ENCODE results near the gene TXNL1.

TXNL1 gene

GRCh38 chr18:56565046-56565445 lies 73.3 kb downstream of the TXNL1 start:
- H2BK15ac ChIP-seq (ENCODE audit: low read depth, poor library complexity, severe bottlenecking), result no peak overlapping the region
- H3K27ac ChIP-seq (ENCODE audit: low read length, poor library complexity, severe bottlenecking), result no peak overlapping the region
- no peaks in the 10 kb centered on the region for H3K4me1 ChIP-seq (ENCODE audit: control insufficient read depth, insufficient read depth, low read depth, low read length)
- H3K14ac ChIP-seq (ENCODE audit: low read length in 2 of 2), result no peak overlapping the region
- H3K4me2 ChIP-seq (ENCODE audit: low read length, poor library complexity, severe bottlenecking), result no peak overlapping the region
- no peak overlapping the region for H3K4ac ChIP-seq (ENCODE audit: low read depth in 1 of 2, low read length in 2 of 2)
- no peaks in the 10 kb centered on the region for H3K9me3 ChIP-seq (ENCODE audit: control insufficient read depth, low read length)
- no peak overlapping the region for H2BK5ac ChIP-seq (ENCODE audit: low read depth, low read length, poor library complexity, severe bottlenecking)
- DNase-seq, result no peak
- H4K91ac ChIP-seq (ENCODE audit: low read length), result no peak overlapping the region
- H3K27me3 ChIP-seq (ENCODE audit: control insufficient read depth in 1 of 2, insufficient read depth in 1 of 2, low read length in 2 of 2), result no peaks in the 10 kb centered on the region
- WGBS, result 98% methylated on average over 4 of the region's 6 CpGs
- no peak overlapping the region for H2AK5ac ChIP-seq (ENCODE audit: low read length, severe bottlenecking)
- no peak overlapping the region for H2AFZ ChIP-seq (ENCODE audit: low read depth, low read length)
- H2BK12ac ChIP-seq (ENCODE audit: low read length in 2 of 2), result no peak overlapping the region
- H3K36me3 ChIP-seq (ENCODE audit: control insufficient read depth in 1 of 2, insufficient read depth in 2 of 2, low read depth in 1 of 2, low read length in 2 of 2), result no peaks in the 10 kb centered on the region
- H3K18ac ChIP-seq (ENCODE audit: low read depth in 1 of 2, low read length in 2 of 2), result no peak overlapping the region
- H3K23ac ChIP-seq (ENCODE audit: low read length in 2 of 2), result no peak overlapping the region
- H3K4me3 ChIP-seq (ENCODE audit: insufficient read depth in 1 of 2, low read depth in 1 of 2, low read length in 2 of 2), result no peak overlapping the region
- peak overlapping the region; percentile 74 for H3K9ac ChIP-seq (ENCODE audit: low read length)
- H2BK120ac ChIP-seq (ENCODE audit: low read depth, low read length), result no peak overlapping the region
- no peaks in the 10 kb centered on the region for H3K79me1 ChIP-seq (replicated peaks; ENCODE audit: low read length, poor library complexity, severe bottlenecking)
- no peak overlapping the region for H4K8ac ChIP-seq (ENCODE audit: low read length)

GRCh38 chr18:56563568-56563967 lies 74.8 kb downstream of the TXNL1 start:
- Histone ChIP-seq H3K9ac (ENCODE audit: low read length) (no peak overlapping the region), H2AK5ac (ENCODE audit: low read length, severe bottlenecking) (no peak overlapping the region), H2AFZ (ENCODE audit: low read depth, low read length) (peak overlapping the region; percentile 29), H2BK5ac (ENCODE audit: low read depth, low read length, poor library complexity, severe bottlenecking) (no peak overlapping the region), H3K18ac (ENCODE audit: low read depth in 1 of 2, low read length in 2 of 2) (no peak overlapping the region), H3K4ac (ENCODE audit: low read depth in 1 of 2, low read length in 2 of 2) (peak overlapping the region in 1 of 2 experiments; percentile 2), H4K8ac (ENCODE audit: low read length) (peak overlapping the region; percentile 4), H3K4me2 (ENCODE audit: low read length, poor library complexity, severe bottlenecking) (no peak overlapping the region), H3K14ac (ENCODE audit: low read length in 2 of 2) (peak overlapping the region in 1 of 2 experiments; percentile 91), H3K27ac (ENCODE audit: low read length, poor library complexity, severe bottlenecking) (no peak overlapping the region), H3K4me3 (ENCODE audit: insufficient read depth in 1 of 2, low read depth in 1 of 2, low read length in 2 of 2) (no peak overlapping the region), H2BK120ac (ENCODE audit: low read depth, low read length) (no peak overlapping the region), H2BK12ac (ENCODE audit: low read length in 2 of 2) (no peak overlapping the region), H4K91ac (ENCODE audit: low read length) (no peak overlapping the region), H2BK15ac (ENCODE audit: low read depth, poor library complexity, severe bottlenecking) (no peak overlapping the region), H3K27me3 (ENCODE audit: control insufficient read depth in 1 of 2, insufficient read depth in 1 of 2, low read length in 2 of 2) (no peaks in the 10 kb centered on the region), H3K79me1 (replicated peaks; ENCODE audit: low read length, poor library complexity, severe bottlenecking) (no peaks in the 10 kb centered on the region), H3K23ac (ENCODE audit: low read length in 2 of 2) (no peak overlapping the region), H3K9me3 (ENCODE audit: control insufficient read depth, low read length) (no peaks in the 10 kb centered on the region), H3K36me3 (ENCODE audit: control insufficient read depth in 1 of 2, insufficient read depth in 2 of 2, low read depth in 1 of 2, low read length in 2 of 2) (no peaks in the 10 kb centered on the region), H3K4me1 (ENCODE audit: control insufficient read depth, insufficient read depth, low read depth, low read length) (no peaks in the 10 kb centered on the region)
- 56% methylated on average over 7 of the region's 7 CpGs for WGBS
- peak; percentile 3 for DNase-seq

- Histone ChIP-seq H3K4me3 (ENCODE audit: insufficient read depth in 1 of 2, low read depth in 1 of 2, low read length in 2 of 2) (no peak overlapping the region), H3K23ac (ENCODE audit: low read length in 2 of 2) (no peak overlapping the region), H3K4me2 (ENCODE audit: low read length, poor library complexity, severe bottlenecking) (no peak overlapping the region), H3K18ac (ENCODE audit: low read depth in 1 of 2, low read length in 2 of 2) (no peak overlapping the region), H2AFZ (ENCODE audit: low read depth, low read length) (no peak overlapping the region), H3K36me3 (ENCODE audit: control insufficient read depth in 1 of 2, insufficient read depth in 2 of 2, low read depth in 1 of 2, low read length in 2 of 2) (no peaks in the 10 kb centered on the region), H3K4ac (ENCODE audit: low read depth in 1 of 2, low read length in 2 of 2) (no peak overlapping the region), H3K14ac (ENCODE audit: low read length in 2 of 2) (no peak overlapping the region), H2BK12ac (ENCODE audit: low read length in 2 of 2) (no peak overlapping the region), H2AK5ac (ENCODE audit: low read length, severe bottlenecking) (no peak overlapping the region), H3K9ac (ENCODE audit: low read length) (no peak overlapping the region), H3K79me1 (replicated peaks; ENCODE audit: low read length, poor library complexity, severe bottlenecking) (no peaks in the 10 kb centered on the region), H3K4me1 (ENCODE audit: control insufficient read depth, insufficient read depth, low read depth, low read length) (no peaks in the 10 kb centered on the region), H3K27me3 (ENCODE audit: control insufficient read depth in 1 of 2, insufficient read depth in 1 of 2, low read length in 2 of 2) (no peaks in the 10 kb centered on the region), H2BK5ac (ENCODE audit: low read depth, low read length, poor library complexity, severe bottlenecking) (no peak overlapping the region), H3K27ac (ENCODE audit: low read length, poor library complexity, severe bottlenecking) (no peak overlapping the region), H2BK15ac (ENCODE audit: low read depth, poor library complexity, severe bottlenecking) (no peak overlapping the region), H3K9me3 (ENCODE audit: control insufficient read depth, low read length) (no peaks in the 10 kb centered on the region), H4K91ac (ENCODE audit: low read length) (no peak overlapping the region), H4K8ac (ENCODE audit: low read length) (no peak overlapping the region), H2BK120ac (ENCODE audit: low read depth, low read length) (no peak overlapping the region)
- DNase-seq, result no peak
- WGBS, result 68% methylated on average over 5 of the region's 5 CpGs
Observed at GRCh38 chr18:56562479-56562878, 75.9 kb downstream of the TXNL1 start.

GRCh38 chr18:56560992-56561391 lies 77.4 kb downstream of the TXNL1 start:
- DNase-seq, result no peak
- H3K4me3 ChIP-seq (ENCODE audit: insufficient read depth in 1 of 2, low read depth in 1 of 2, low read length in 2 of 2), result no peak overlapping the region
- H4K8ac ChIP-seq (ENCODE audit: low read length), result no peak overlapping the region
- no peak overlapping the region for H2BK5ac ChIP-seq (ENCODE audit: low read depth, low read length, poor library complexity, severe bottlenecking)
- H2AFZ ChIP-seq (ENCODE audit: low read depth, low read length), result no peak overlapping the region
- no peak overlapping the region for H2BK12ac ChIP-seq (ENCODE audit: low read length in 2 of 2)
- no peak overlapping the region for H3K18ac ChIP-seq (ENCODE audit: low read depth in 1 of 2, low read length in 2 of 2)
- H4K91ac ChIP-seq (ENCODE audit: low read length), result no peak overlapping the region
- H3K4me2 ChIP-seq (ENCODE audit: low read length, poor library complexity, severe bottlenecking), result no peak overlapping the region
- no peaks in the 10 kb centered on the region for H3K9me3 ChIP-seq (ENCODE audit: control insufficient read depth, low read length)
- H3K9ac ChIP-seq (ENCODE audit: low read length), result peak overlapping the region; percentile 20
- 92% methylated on average over 2 of the region's 2 CpGs for WGBS
- no peaks in the 10 kb centered on the region for H3K36me3 ChIP-seq (ENCODE audit: control insufficient read depth in 1 of 2, insufficient read depth in 2 of 2, low read depth in 1 of 2, low read length in 2 of 2)
- H3K4me1 ChIP-seq (ENCODE audit: control insufficient read depth, insufficient read depth, low read depth, low read length), result no peaks in the 10 kb centered on the region
- H3K14ac ChIP-seq (ENCODE audit: low read length in 2 of 2), result no peak overlapping the region
- no peaks in the 10 kb centered on the region for H3K27me3 ChIP-seq (ENCODE audit: control insufficient read depth in 1 of 2, insufficient read depth in 1 of 2, low read length in 2 of 2)
- no peak overlapping the region for H3K4ac ChIP-seq (ENCODE audit: low read depth in 1 of 2, low read length in 2 of 2)
- no peak overlapping the region for H3K27ac ChIP-seq (ENCODE audit: low read length, poor library complexity, severe bottlenecking)
- no peaks in the 10 kb centered on the region for H3K79me1 ChIP-seq (replicated peaks; ENCODE audit: low read length, poor library complexity, severe bottlenecking)
- H2BK15ac ChIP-seq (ENCODE audit: low read depth, poor library complexity, severe bottlenecking), result no peak overlapping the region
- no peak overlapping the region for H2BK120ac ChIP-seq (ENCODE audit: low read depth, low read length)
- no peak overlapping the region for H2AK5ac ChIP-seq (ENCODE audit: low read length, severe bottlenecking)
- H3K23ac ChIP-seq (ENCODE audit: low read length in 2 of 2), result no peak overlapping the region

Measured in mesenchymal stem cell (in vitro differentiated cells and primary cell).